GM21390 (cell line): ENCODE results near the gene PDF.

ENCODE experiments used
- ATAC-seq: cut with Tn5 transposase; IDR thresholded peaks from one replicate; pipeline ENCODE4 v1.9.1; 2021; ENCODE audit not compliant: unreplicated experiment

PDF gene

GRCh38 chr16:69339289-69340094 is 9.1 kb upstream of the PDF start, which contains the start of the genes COG8 and NIP7:
Gene COG8 (minus strand): TSS chr16:69339564. CDS start chr16:69339552, 12 bp downstream.
Gene NIP7 (plus strand): TSS chr16:69339772. CDS start chr16:69339830, 58 bp downstream.
- peak; percentile 89 for ATAC-seq

DNA sequence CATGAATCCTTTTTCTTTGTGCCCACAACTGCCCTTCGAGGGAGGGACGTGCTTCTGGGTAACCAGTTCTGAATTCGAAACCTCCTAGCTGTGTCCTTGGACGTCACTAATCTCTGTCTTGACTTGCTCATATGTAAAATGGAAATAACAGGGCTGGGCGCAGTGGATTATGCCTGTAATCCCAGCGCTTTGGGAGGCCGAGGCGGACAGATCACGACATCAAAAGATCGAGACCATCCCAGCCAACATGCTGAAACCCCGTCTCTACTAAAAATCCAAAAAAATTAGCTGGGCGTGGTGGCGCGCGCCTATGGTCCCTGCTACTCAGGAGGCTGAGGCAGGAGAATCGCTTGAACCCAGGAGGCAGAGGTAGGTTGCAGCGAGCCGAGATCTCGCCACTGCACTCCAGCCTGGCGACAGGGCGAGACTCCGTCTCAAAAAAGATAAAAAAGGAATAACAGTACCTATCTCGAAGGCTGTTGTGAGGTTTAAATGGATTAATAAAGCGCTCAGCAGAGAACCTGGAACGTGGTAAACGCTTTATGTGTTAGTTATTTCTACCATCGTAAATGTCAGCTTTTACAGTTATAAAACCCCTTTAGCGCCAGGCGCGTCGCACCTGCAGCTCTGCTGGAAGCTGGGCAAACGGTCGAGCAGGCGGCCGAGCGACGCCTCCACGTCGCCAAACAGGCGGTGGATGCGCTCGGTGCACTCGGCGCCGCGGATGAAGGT is 8.3 kb upstream of the PDF start:
- ATAC-seq, result no peak

DNA sequence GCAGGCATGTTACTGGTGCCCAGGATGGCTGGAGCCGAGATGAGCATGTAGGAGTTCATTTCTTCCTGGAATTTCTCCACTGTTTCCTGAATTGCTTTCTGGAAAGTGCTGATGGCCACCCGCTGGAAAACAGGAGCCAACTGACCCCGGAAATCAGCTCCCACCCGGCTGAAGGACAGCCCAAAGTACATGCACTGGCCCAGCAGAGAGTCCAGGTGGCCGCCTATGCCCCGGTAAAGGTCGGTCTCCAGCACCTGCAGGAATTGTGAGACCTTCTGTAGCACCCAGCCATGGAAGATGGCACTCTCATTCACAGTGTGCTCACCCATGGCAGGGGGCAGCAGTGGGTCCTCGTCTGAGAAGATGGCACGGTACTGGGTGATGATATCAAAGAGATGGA is 4.3 kb upstream of the PDF start:
- no peak for ATAC-seq

DNA sequence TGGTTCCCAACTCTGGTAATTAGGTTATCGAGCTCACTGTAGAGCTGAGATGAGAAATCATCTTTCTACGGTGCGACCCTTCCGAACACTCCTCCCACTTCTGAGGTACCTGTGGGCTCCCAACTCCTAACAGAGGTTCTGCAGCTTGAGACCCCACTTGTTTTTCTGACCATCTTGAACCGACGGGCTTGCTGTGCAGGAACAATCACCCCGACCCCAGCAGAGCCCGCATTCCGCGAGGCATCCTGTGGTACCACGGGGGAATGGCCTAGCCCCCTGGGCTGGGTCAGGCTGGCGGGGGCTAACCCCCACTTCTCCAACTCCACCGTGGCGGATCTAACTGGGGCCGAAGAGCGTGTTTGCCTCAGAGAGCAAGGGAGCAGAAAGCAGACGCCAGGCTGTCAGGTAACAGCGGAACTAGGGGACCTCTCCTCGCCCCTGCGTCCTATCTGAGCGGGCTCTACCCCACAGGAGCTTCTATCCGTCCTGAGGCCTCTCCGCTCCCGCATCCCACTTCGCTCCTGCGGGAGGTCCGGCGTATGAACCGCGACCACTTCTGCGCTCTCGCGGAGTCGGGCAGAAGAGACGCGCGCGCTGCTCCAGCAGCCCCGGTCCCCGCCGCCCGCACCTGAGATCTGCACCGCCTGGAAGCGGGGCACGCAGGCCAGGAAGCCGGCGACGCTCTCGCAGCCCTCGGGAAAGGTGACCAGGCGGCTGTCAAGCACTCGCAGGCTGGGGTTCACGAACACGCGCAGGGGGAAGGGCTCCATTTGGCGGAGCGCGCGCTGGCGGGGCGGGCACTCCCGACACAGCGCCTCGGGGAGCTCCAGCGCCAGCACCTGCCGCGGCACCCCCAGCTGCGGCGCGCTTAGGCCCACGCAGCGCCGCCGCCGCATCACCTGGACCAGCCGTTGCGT is 761 bp downstream of the PDF start:
- ATAC-seq, result peak; percentile 29

- no peak for ATAC-seq
Measured at GRCh38 chr16:69328854-69329316, 1.5 kb downstream of the PDF start.

DNA sequence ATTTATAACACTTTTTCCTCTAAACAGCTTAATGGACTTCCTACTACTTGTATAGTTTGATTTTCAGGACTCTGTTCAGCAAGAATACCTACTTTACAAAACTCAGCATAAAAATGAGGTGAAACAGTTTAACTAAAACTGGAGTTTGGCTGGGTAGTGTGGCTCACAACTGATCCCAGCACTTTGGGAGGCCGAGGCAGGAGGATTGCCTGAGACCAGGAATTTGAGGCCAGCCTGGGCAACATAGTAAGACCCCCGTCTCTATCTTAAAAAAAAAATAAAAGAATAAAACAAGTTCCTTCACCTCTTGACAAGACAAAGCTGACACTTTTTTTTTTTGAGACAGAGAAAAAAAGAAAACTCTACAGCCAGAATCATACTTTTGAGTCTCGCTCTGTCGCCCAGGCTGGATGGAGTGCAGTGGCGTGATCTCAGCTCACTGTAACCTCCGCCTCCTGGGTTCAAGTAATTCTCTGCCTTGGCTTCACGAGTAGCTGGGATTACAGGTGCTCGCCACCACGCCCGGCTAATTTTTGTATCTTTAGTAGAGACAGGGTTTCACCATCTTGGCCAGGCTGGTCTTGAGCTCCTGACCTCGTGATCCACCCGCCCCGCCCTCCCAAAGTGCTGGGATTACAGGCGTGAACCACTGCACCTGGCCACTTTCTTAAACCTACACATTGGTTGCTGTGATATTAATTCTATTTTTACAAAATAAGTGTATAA is 2.6 kb downstream of the PDF start:
- no peak for ATAC-seq

DNA sequence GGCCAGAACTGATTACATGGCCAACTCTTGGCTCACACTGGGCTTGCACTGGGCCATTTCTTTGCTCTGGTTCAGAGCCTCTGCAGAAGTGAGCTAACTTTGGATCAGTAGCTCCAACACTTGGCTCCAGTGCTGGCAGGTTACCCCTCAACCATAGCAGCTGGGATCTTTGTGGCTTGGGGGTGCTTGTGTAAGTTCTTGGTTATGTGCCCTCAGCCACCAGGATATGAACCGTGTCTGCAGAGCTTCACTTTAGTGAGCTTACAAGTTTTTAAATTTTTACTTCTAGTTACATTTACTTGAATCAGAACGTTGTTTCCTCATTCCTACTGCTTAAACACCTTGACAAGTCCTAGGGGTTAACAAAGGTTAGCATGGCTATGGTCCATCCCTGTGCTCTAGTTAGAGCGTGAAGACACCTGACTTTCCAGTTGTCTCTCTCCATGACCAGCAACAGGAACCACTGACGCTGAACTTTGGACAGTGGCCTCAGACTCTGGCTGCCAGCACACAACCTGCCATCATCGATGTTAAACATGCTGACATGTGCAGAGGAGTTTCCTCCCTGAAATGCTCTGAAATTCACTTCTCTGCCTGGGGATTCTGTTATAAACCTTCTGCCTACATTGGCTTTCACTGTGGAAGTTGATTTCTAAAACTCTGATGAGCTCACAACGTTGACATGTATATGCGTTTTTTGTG is 4.1 kb downstream of the PDF start:
- ATAC-seq, result no peak

GRCh38 chr16:69325784-69326171 is 4.6 kb downstream of the PDF start:
- no peak for ATAC-seq

DNA sequence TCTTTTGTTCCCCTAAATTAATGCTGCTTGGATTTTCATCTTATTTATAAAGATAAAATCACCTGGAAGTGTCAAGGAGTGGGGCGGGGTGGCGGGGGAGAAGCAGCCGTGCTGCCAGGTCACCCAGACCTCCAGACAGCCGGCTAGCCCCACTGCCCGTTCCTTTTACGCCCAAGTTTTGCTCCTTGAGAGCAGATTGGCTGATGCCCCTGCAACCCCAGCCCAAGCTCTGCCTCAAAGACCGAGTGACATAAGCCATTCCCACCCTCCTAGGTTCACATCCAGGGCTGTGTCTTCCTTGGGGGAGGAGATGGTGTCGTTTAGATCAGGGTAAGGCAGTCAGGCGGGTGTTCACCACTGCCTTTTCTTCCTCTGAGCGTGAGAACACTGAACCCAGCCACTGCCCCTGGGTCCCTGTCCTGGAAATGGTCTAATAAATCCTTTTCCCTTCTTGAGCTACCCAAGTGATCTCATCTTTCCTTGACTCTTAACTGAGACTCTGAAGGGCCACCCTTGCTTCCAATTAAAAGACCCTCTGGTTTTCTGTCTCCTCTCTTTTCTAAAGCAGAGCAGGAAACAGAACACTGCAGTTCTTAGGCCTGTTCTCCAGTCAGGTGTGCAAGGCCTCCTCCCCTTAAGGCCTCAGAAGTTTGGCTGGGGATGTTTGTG is 5.7 kb downstream of the PDF start:
- no peak for ATAC-seq

GRCh38 chr16:69324013-69324531 is 6.3 kb downstream of the PDF start:
- no peak for ATAC-seq

DNA sequence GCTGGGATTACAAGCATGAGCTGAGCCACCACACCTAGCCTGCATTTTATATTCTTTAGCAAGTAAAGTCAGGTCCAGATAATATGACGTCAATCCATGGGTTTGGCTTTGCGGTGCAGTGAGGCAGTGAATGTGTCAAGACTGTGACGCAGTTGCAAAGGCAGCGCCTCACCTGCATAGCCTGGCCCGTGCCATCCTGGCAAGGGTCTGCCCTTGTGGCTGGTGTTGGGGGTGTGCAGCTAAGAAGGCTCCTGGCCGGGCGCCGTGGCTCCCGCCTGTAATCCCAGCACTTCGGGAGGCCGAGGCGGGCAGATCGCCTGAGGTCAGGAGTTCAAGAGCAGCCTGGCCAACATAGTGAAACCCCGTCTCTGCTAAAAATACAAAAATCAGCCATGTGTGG is 7.0 kb downstream of the PDF start:
- no peak for ATAC-seq

- no peak for ATAC-seq
Measured at GRCh38 chr16:69322343-69322742, 8.0 kb downstream of the PDF start.

GRCh38 chr16:69321080-69321479 is 9.3 kb downstream of the PDF start:
- no peak for ATAC-seq

DNA sequence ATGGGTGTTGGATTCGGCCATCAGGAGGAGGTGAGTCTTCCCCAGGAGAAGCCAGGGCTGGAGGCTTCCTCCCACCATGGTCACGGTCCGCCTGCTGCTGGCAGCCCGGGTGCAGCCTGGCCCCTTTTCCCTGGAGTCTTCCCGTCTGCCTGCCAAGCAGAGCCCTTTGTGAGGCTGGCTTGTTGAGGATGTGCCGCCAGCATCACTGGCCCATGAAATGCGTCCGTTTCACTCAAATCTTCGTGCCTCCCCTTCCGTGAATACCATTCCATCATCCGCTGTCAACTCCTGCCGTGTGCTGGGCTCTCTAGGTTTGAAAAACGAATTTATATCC is 9.7 kb downstream of the PDF start:
- ATAC-seq, result no peak

DNA sequence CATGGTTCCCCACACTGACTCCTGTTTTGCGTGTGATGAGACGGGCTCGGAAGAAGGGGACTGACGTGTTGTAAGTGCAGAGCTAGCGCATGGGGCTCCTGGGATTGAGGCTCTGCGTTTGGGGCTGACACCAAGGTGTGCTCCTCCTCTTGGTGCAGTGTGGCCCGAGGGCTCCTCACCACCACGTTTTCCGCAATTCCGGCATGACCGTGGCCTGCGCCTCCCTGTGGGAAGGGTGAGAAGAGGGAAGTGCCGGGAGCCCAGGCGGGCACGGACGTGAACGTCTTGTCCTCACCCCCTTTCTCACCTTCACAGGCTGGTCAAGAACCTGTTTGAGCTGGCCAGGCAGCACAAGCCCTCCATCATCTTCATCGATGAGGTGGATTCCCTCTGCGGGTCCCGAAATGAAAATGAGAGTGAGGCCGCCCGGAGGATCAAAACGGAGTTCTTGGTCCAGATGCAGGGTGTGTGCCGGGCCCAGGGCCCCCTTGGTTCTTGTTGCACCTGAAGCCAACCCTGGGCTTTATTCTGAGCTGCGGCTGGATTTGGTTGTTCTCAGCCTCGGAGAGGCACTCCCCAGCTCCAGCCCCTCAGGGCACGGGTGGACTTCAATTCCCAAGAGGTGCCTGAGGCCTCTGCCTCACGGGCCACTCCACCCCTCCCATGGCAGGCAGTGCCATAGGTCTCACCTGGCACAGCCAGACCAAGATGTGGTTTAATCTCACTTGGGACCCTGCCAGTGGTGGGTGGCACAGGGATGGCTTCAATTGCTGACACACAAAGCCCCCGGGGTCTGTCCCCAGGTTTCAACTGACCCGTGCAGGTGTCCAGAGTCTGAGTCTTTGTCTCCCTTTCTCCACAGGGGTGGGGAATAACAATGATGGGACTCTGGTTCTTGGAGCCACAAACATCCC is 10.3 kb downstream of the PDF start:
- ATAC-seq, result no peak

DNA sequence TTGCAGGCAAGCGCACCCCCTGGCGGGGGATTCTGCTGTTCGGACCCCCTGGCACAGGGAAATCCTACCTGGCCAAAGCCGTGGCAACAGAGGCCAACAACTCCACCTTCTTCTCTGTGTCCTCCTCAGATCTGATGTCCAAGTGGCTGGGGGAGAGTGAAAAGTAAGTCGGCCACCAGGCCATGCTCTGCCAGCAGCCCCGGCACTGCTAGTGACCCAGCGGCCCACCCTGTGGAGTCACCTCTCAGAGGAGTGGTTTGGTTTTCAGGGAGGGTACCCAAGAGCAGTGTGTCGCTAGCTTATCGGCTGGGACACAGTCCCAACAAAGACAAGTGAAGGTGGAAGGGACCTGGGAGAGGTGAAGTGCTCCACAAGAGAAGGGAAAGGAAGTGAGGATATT is 11.0 kb downstream of the PDF start:
- no peak for ATAC-seq

- ATAC-seq, result no peak
Measured at GRCh38 chr16:69318911-69319289, 11.5 kb downstream of the PDF start.

GRCh38 chr16:69318177-69318910 is 12.0 kb downstream of the PDF start:
- ATAC-seq, result no peak
